Germinal center (tissue), 1 donor: ENCODE results near the gene C20orf204.

Source experiments
- DNase-seq: peaks from one replicate; pipeline ENCODE4 v3.0.0; 2012; ENCODE audit warnings: mixed read lengths, low spot score

The C20orf204 gene

GRCh38 chr20:64042054-64042781 lies 6.2 kb downstream of the C20orf204 start:
- no peak for DNase-seq

DNA sequence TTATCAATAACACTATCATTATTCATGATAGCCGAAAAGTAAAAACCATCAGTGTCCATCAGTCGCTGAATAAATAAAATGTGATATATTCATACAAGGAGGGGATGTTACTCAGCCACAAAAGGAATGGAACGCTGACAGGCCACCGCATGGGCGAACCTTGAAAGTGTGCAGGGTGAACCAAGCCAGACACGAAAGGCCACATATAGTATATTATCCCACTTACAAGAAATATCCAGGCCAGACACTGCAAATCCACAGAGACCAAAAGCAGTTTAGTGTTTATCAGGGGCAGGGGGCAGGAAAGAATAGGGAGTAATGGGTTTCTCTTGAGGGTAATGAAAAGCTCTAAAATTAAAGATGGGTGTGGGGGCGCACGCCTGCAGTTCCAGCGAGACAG lies 7.8 kb downstream of the C20orf204 start:
- DNase-seq = no peak

DNA sequence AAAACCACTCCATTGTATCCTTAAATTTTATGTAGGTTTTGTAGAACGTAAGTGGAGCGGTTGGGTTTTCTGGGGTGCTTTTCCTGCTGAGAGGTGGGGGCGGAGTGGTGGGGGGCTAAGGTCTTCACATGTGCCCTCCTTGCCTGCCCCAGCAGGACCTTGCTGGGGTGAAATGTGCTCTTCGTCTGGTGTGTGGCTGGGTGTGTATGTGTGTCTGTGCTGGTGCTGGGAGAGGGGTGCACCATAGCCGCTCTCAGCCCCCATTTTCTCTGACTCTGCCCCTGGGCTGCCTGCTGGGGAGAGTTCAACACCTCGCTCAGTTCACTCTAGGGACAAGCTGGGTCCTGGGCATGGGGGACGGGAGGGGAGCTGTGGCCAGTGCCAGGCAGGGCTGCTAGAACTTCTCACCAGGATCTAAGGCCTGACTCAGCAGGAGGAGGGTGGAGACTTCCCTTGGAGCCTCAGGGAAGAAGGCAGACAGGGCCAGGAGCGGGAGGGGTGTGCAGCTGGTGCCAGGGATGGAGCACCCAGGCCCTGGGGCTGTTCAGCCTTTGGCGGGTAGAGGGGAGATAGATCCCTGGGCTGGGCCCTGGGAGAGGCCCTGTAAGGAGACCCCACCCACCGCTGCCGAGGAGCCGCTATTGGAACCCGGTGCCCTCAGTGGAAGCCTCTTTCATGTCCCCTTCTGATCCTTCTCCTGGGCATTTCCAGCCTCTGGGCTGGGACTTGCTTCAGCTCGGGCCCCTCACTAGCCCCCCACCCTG lies 8.7 kb downstream of the C20orf204 start:
- DNase-seq = no peak

- DNase-seq = no peak
Observed at GRCh38 chr20:64045346-64046011, 9.5 kb downstream of the C20orf204 start.

DNA sequence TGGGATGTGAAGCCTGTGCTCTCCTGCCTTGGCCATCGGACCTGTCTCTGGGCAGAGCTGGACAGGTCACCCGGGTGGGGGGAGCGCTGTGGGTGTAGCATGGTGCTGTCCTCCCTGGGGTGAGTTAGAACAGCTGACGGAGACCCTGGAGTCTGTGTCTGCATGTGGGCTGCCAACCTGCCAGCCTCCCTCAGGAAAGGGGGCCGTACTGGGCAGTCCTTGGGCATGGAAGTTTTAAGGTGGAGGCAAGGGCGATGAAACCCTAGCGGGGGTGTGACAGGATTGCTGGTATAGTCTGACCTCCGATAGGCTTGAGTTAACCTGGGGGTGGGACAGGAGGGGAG lies 11.0 kb downstream of the C20orf204 start:
- DNase-seq = no peak

DNA sequence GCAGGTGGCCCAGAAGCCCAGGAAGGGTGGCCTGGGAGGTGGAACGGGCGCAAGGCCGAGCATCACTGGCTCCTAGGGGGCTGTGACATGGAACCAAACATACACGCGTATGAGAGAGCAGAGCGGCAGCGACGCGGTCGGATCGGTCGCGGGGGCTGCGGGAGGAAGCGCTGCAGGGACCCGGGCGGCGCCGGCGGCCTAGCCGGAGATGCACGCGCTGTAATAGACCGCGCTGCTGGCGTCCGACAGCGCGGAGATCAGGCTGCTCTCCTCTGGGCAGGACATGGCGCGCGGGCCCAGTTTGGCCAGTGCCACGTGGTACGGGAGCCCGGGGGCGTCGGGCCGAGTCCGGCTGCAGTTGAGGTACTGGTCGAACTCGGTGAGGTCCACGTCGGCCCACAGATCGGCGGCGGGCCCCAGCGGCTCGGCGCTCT lies 12.0 kb downstream of the C20orf204 start:
- no peak for DNase-seq

GRCh38 chr20:64048402-64049044 lies 12.5 kb downstream of the C20orf204 start:
- DNase-seq = no peak

GRCh38 chr20:64049060-64049877 lies 13.3 kb downstream of the C20orf204 start, which contains the start of gene SOX18:
Gene SOX18, minus strand, starts transcription at chr20:64049639. Its CDS starts 123 bp downstream, at chr20:64049516.
- no peak for DNase-seq

DNA sequence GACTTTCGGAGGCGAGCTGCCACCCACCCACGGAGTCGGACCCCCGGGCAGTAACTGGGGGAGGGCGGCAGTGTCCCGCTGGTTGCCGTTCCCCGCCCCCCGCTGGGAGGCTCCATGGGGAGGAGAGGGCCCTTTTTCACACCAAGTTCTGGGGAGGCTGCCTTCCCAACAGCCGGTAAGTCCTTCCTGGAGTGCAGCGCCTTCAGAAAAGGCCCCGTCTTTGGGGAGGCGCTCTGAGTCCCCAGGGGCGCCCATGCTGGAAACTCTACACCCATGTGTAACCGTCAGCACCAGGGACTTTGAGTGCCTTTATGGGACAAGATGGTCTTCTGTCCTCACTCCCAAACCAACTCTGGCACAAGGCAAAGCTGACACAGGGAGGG lies 13.9 kb downstream of the C20orf204 start:
- no peak for DNase-seq

GRCh38 chr20:64050261-64051032 lies 14.5 kb downstream of the C20orf204 start:
- no peak for DNase-seq

DNA sequence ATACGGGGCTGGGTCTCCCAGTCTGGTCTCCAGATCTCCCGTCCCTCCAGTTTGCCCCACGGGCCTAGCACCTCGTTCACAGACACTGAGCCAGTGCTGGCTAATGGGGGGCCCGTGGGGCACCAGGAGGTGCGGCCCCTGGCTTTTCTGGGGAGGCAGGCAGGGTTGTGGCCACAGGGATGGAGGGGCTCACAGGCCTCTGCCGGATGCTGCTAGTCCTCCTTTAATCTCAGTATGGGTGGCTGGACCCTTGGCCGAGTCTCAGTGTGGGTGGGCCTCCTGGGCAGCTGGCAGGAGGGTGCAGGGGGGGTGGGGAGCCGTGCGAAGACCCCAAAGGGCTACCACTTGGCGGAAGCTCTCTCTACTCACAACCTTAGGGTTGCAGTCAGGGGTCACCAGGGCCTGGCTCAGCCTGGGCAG lies 15.1 kb downstream of the C20orf204 start:
- DNase-seq = no peak

- DNase-seq = no peak
Observed at GRCh38 chr20:64051561-64052325, 15.8 kb downstream of the C20orf204 start.

DNA sequence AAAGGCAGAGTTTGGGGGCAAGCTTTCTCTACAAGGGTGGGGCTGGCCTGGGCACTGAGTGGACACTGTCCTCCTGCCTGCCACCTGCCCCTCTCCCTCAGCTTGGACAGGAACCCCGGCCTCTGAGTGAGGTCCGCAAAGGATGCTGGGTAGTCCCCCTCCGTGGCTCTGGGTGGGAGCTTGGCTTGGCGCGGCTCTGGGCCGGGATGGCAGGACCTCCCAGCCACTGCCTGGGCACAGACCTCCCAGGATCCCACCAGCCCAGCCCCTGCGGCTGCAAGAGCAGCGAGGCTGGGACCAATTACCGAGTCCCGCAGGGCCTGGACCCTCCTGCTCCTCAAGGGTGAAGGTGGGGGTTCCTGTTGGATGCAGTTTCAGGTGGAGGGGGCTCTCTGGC lies 16.3 kb downstream of the C20orf204 start:
- no peak for DNase-seq

GRCh38 chr20:64052987-64053840 lies 17.2 kb downstream of the C20orf204 start:
- DNase-seq = no peak

DNA sequence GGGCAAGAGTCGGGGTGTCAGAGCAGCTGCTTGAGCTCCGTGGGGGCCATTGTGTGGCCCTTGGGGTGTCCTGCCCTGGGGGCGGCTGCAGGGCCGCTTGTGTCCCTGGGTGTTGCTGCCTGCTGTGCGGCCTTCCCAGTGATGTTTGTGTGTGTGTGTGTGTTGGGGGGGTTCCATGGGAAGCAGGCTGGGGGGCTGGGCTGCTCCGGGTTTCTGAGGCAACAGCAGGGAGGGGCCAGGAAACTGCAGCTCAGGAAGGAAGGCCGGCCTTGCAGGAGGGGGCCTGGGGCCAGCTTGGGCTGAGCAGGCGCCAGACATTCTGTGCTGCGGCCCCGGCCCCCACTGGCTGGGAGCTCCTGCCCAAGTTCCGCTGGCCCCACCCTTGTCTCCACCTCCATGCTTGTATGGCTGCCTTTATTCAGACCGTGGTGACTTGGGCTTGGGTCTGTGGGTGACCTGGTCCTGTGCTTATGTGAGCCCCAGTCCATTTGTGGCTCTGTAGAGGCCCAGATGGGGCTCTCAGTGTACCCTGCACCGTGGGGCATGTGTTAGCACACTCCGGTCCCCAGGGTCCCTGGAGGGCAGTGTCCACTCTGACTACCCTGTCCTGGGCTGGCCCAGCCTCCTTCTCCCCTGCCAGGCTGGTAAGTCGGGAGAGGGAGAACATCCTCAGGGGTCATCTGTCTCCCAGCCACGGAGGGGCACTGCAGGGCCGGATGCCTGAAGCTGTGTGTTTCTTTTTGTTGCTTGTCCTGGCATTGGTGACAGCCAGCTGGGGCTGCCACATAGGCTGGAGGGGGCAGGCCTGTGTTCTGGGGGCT lies 18.1 kb downstream of the C20orf204 start:
- DNase-seq = no peak

- no peak for DNase-seq
Observed at GRCh38 chr20:64055396-64055892, 19.5 kb downstream of the C20orf204 start.

DNA sequence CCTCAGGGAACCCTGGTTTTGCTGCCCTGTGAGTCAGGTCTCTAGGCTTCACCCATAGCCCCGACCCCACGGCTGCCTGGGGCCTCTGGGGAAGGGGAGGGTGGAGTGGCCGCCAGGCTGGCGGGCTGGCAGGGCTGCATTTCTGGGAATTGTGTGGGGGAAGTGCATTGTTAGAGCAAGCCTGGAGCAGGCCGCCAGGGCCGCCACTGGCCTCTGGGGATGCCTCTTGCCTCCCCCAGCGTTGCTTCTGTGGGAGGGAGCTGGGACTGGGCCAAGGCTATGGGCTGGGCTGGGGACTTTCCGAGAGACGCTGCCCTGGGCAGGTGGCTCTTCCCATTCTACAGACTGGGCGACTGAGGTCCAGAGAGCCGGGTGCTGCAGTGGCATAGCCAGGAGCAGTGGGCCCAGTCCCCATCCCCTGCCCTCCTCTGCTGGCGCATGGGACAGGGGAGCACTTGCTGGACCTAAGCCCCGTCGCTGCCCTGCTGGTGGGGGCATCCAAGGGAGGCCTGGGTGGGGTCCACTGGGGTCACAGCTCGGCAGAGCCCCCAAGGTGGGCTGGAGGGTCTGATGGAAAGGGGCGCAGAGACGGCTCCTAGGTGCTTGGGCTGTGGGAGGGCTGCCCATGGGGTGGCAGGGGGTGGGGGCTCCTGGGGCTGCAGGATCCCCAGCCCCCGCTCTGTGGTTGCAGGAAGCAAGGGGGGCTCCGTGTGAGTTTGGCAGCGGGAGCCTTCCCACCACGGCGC lies 20.1 kb downstream of the C20orf204 start:
- no peak for DNase-seq

DNA sequence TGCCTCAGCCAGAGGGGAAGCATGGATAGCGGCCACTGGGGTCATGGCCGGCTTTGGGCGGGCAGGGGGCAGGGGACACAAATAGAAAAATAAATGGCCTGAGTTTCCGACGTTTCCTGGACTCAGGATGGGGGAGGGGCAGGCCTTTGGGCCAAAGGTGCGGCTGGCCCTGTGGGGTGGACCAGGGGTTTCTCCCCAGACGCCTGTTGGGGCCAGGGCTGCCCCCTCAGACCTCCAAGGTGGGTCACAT lies 20.6 kb downstream of the C20orf204 start:
- no peak for DNase-seq
